Prostate gland (tissue), 2 donors: ENCODE data around the gene SLIT1.

ENCODE experiments used
- CTCF ChIP-seq, 4 experiments: fragments of 200-600 bp in 2 of 4; fragments of 450-650 bp in 2 of 4; sonication (generic) in 2 of 4; IDR thresholded peaks; 1 replicate in 3 of 4; 2 replicates in 1 of 4; pipeline ENCODE4 v1.5.1; 2016 to 2019; ENCODE audit warnings: antibody characterized with exemption in 4 of 4, mild to moderate bottlenecking in 2 of 4, moderate library complexity in 2 of 4
- POLR2A ChIP-seq: fragments of 450-650 bp; IDR thresholded peaks from one replicate; pipeline ENCODE4 v1.6.1; 2016; ENCODE audit warnings: antibody characterized with exemption, mild to moderate bottlenecking
- POLR2AphosphoS5 ChIP-seq: sonication (generic); formaldehyde crosslinking; IDR thresholded peaks from one replicate; pipeline ENCODE4 v1.6.1; 2017; ENCODE audit warnings: antibody characterized with exemption

GRCh38 chr10:97047788-97048187, 138.0 kb downstream of the SLIT1 start:
- TF ChIP-seq POLR2A: no peak
- TF ChIP-seq CTCF (IDR thresholded peaks at IDR 0.05): no peak
- TF ChIP-seq POLR2AphosphoS5: no peak
